HepG2 (cell line): Measurements from ENCODE around the gene GIPC1. TPM values are rescaled to one million over a fixed set of nuclear protein-coding genes. Genes with fewer than 3 reads are reported as not detected.
A peak's percentile ranks its signal among the peaks of the same experiment; 100 is the strongest.

Experiments used
- CAMTA2 ChIP-seq: sonication (generic); formaldehyde crosslinking; IDR thresholded peaks from 2 replicates; pipeline ENCODE4 v1.4.0; 2020; ENCODE audit warnings: mild to moderate bottlenecking, missing genetic modification reagents, borderline replicate concordance
- CBX5 ChIP-seq: sonication (generic); formaldehyde crosslinking; IDR thresholded peaks from 2 replicates; pipeline ENCODE4 v1.4.0; 2020; ENCODE audit warnings: missing genetic modification reagents, borderline replicate concordance
- DR1 ChIP-seq: sonication (generic); formaldehyde crosslinking; IDR thresholded peaks from 2 replicates; pipeline ENCODE4 v1.8.0; 2021; ENCODE audit warnings: mild to moderate bottlenecking, missing genetic modification reagents, inconsistent platforms
- EED ChIP-seq: sonication (generic); formaldehyde crosslinking; IDR thresholded peaks from 2 replicates; pipeline ENCODE4 v1.5.0; 2020; ENCODE audit warnings: mild to moderate bottlenecking, missing genetic modification reagents
- FLYWCH1 ChIP-seq: sonication (generic); formaldehyde crosslinking; IDR thresholded peaks from 2 replicates; pipeline ENCODE4 v1.8.1; 2023; ENCODE audit warnings: mild to moderate bottlenecking, missing genetic modification reagents
- IRF2 ChIP-seq: IDR thresholded peaks from 2 replicates; pipeline ENCODE4 v1.6.1; 2018; ENCODE audit warnings: missing genetic modification reagents, missing compliant biosample characterization
- KMT2B ChIP-seq: IDR thresholded peaks from 2 replicates; pipeline ENCODE4 v1.6.1; 2016; ENCODE audit warnings: missing genetic modification reagents, missing compliant biosample characterization
- MATR3 ChIP-seq: sonication (generic); formaldehyde crosslinking; IDR thresholded peaks from 2 replicates; pipeline ENCODE4 v1.4.0; 2020; ENCODE audit warnings: missing genetic modification reagents
- MAZ ChIP-seq, 2 experiments: sonication (generic) in 1 of 2; formaldehyde crosslinking in 1 of 2; IDR thresholded peaks; 2 replicates each; pipeline versions ENCODE4 v1.5.0 to v1.6.1; 2012 to 2020; ENCODE audit warnings: low read depth in 2 of 2, mild to moderate bottlenecking in 2 of 2, borderline replicate concordance in 1 of 2, improper control_type of control experiment in 1 of 2, low read length in 1 of 2, missing genetic modification reagents in 1 of 2, moderate library complexity in 1 of 2
- MIER3 ChIP-seq: IDR thresholded peaks from 2 replicates; pipeline ENCODE4 v1.6.1; 2016; ENCODE audit warnings: missing compliant biosample characterization, borderline replicate concordance
- MIXL1 ChIP-seq: IDR thresholded peaks from 2 replicates; pipeline ENCODE4 v1.6.1; 2016
- NBN ChIP-seq: fragments of 450-650 bp; conservative IDR thresholded peaks from 2 replicates; pipeline ENCODE4 v1.6.1; 2017
- POLR2A ChIP-seq, 2 experiments: IDR thresholded peaks; 2 replicates each; pipeline ENCODE4 v1.6.1; 2011; ENCODE audit warnings: low read depth in 2 of 2, low read length in 2 of 2, mild to moderate bottlenecking in 1 of 2, moderate library complexity in 1 of 2; ENCODE audit not compliant: insufficient read depth in 1 of 2
- SMARCE1 ChIP-seq: fragments of 450-650 bp; IDR thresholded peaks from 2 replicates; pipeline ENCODE4 v1.6.1; 2017; ENCODE audit warnings: borderline replicate concordance
- TCF12 ChIP-seq, 2 experiments: fragments of 450-650 bp in 1 of 2; sonication (generic) in 1 of 2; formaldehyde crosslinking in 1 of 2; IDR thresholded peaks; 2 replicates each; pipeline versions ENCODE4 v1.6.1 to v1.8.0; 2017 to 2022; ENCODE audit warnings: antibody characterized with exemption in 1 of 2, mild to moderate bottlenecking in 1 of 2, missing genetic modification reagents in 1 of 2, moderate library complexity in 1 of 2
- ZNF207 ChIP-seq: fragments of 450-650 bp; IDR thresholded peaks from 2 replicates; pipeline ENCODE4 v1.6.1; 2016; ENCODE audit warnings: antibody characterized with exemption, borderline replicate concordance
- ZNF256 ChIP-seq: sonication (generic); formaldehyde crosslinking; conservative IDR thresholded peaks from 2 replicates; pipeline ENCODE4 v1.4.0; 2020; ENCODE audit warnings: missing genetic modification reagents
- ZNF343 ChIP-seq: sonication (generic); formaldehyde crosslinking; IDR thresholded peaks from 2 replicates; pipeline ENCODE4 v1.4.0; 2020; ENCODE audit warnings: mild to moderate bottlenecking, missing genetic modification reagents
- ZNF598 ChIP-seq: sonication (generic); formaldehyde crosslinking; IDR thresholded peaks from 2 replicates; pipeline ENCODE4 v1.5.1; 2020; ENCODE audit warnings: mild to moderate bottlenecking, missing genetic modification reagents, borderline replicate concordance
- ZNF660 ChIP-seq: sonication (generic); formaldehyde crosslinking; IDR thresholded peaks from 2 replicates; pipeline ENCODE4 v1.5.1; 2020; ENCODE audit warnings: mild to moderate bottlenecking, low read depth, missing genetic modification reagents, borderline replicate concordance
- ZNF674 ChIP-seq: sonication (generic); formaldehyde crosslinking; IDR thresholded peaks from 2 replicates; pipeline ENCODE4 v1.5.0; 2020; ENCODE audit warnings: low read depth, mild to moderate bottlenecking, missing genetic modification reagents
- ZNF782 ChIP-seq: sonication (generic); formaldehyde crosslinking; IDR thresholded peaks from 2 replicates; pipeline ENCODE4 v1.4.0; 2020; ENCODE audit warnings: missing genetic modification reagents, mild to moderate bottlenecking, borderline replicate concordance
- polyA plus RNA-seq, 8 experiments: library from polyadenylated mRNA; depleted of rRNA in 3 of 8; stranded (reverse) in 7 of 8; unstranded in 1 of 8; fragments of >200 nt; fragmentation: Illumina TruSeq in 4 of 8; extraction: Trizol in 4 of 8; gene quantifications; 2 replicates each; pipeline versions ENCODE4 v1.2.1 to v1.2.3, GENCODE V29; 2011 to 2016; ENCODE audit warnings: low read depth in 4 of 8, missing spikeins in 1 of 8, mixed read lengths in 1 of 8; ENCODE audit not compliant: insufficient read depth in 1 of 8
- total RNA-seq, 5 experiments: library from RNA; depleted of rRNA; stranded (reverse); fragments of >200 nt; fragmentation: Illumina TruSeq; extraction: Trizol; gene quantifications; 2 replicates each; pipeline ENCODE4 v1.2.3, GENCODE V29; 2016; ENCODE audit warnings: low read depth in 1 of 5
- TF ChIP-seq, protein P1 (sequence below): sonication (generic); formaldehyde crosslinking; IDR thresholded peaks from 2 replicates; pipeline ENCODE4 v1.4.0; 2020; ENCODE audit warnings: low read depth, mild to moderate bottlenecking, missing genetic modification reagents
- TF ChIP-seq, protein P2 (sequence below): sonication (generic); formaldehyde crosslinking; IDR thresholded peaks from 2 replicates; pipeline ENCODE4 v1.8.1; 2023; ENCODE audit warnings: missing genetic modification reagents, mild to moderate bottlenecking, borderline replicate concordance
- TF ChIP-seq, protein P3 (sequence below): sonication (generic); formaldehyde crosslinking; IDR thresholded peaks from 2 replicates; pipeline ENCODE4 v1.8.1; 2023; ENCODE audit warnings: mild to moderate bottlenecking, missing genetic modification reagents
- TF ChIP-seq, protein P4 (sequence below): sonication (generic); formaldehyde crosslinking; IDR thresholded peaks from 2 replicates; pipeline ENCODE4 v1.5.0; 2020; ENCODE audit warnings: mild to moderate bottlenecking, missing genetic modification reagents

The GIPC1 gene
- total and polyA plus RNA-seq, 2 of the 13 experiments (the other 11 are each of a cell fraction or from before 2014, with no cell fraction given), result 27.1 to 48.1 TPM

DNA sequence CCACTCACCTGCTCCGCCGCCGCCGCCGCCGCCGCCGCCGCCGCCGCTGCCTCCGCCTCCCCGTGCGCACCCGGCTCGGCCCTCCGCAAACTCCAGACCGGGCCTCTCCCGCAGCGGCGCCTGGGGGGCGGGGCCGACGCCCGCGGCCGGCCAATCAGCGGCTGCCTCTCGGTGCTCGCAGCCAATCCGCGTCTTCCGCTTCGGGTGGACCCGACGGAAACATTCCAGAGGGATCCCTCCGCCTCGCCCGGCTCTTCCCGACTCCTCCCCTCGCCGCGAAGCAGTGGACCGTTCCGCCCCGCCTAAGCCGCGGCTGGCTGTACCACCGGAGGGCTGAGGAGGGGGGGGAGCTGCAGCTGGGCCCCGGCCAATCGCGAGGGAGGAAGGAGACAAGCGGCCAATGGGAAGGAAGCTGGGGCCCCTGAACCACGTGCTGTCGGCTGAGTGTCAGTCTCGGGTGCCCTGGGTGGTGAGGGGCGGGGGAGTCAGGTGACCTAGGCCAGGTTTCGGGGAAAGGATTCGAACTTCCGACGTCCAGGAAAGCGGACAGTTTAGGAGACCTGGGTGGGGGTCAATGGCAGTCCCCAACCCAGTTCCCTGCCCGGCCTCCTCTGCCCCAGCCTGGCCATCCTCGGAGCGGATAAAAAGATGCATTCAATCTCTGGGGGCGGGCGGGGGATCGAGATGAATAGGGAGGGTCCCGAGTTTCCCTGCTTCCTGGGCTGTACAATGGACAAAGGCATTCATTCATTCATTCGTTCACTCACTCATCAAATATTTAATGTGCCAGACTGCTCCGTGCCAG, at the start of gene GIPC1 (continued):
- TF ChIP-seq EED (CRISPR knock-in tag) (no peak), KMT2B (CRISPR knock-in tag) (peak; percentile 66), IRF2 (CRISPR knock-in tag) (peak; percentile 78), SMARCE1 (no peak), MATR3 (no peak), ZNF660 (CRISPR knock-in tag) (no peak), CAMTA2 (CRISPR knock-in tag) (no peak), MIER3 (CRISPR knock-in tag) (no peak; the same call in 1 of the 2 replicates), MIXL1 (CRISPR knock-in tag) (peak; percentile 50; the same call in 1 of the 2 replicates), POLR2A (IDR thresholded peaks at IDR 0.05; ENCODE audit: insufficient read depth in 1 of 2, low read depth in 2 of 2, low read length in 2 of 2) (peak in 1 of 2 experiments; percentile 34; a peak in 1 of 4 replicates), ZNF343 (CRISPR knock-in tag) (no peak), ZNF207 (no peak), ZNF674 (no peak), DR1 (0 out of 2 replicates have a peak, but pooled peaks have one; percentile 43), CBX5 (no peak), ZNF782 (no peak), FLYWCH1 (CRISPR knock-in tag) (no peak), NBN (no peak), TCF12 (IDR thresholded peaks at IDR 0.05) (no peak), TCF12 (CRISPR knock-in tag; IDR thresholded peaks at IDR 0.05) (no peak), MAZ (IDR thresholded peaks at IDR 0.05; ENCODE audit: borderline replicate concordance, low read depth, low read length) (peak; percentile 69; the same call in 1 of the 2 replicates), MAZ (CRISPR knock-in tag; IDR thresholded peaks at IDR 0.05; ENCODE audit: low read depth) (peak; percentile 79), ZNF256 (CRISPR knock-in tag) (no peak), ZNF598 (0 out of 2 replicates have a peak, but pooled peaks have one; percentile 22)
- TF ChIP-seq, protein P1, sequence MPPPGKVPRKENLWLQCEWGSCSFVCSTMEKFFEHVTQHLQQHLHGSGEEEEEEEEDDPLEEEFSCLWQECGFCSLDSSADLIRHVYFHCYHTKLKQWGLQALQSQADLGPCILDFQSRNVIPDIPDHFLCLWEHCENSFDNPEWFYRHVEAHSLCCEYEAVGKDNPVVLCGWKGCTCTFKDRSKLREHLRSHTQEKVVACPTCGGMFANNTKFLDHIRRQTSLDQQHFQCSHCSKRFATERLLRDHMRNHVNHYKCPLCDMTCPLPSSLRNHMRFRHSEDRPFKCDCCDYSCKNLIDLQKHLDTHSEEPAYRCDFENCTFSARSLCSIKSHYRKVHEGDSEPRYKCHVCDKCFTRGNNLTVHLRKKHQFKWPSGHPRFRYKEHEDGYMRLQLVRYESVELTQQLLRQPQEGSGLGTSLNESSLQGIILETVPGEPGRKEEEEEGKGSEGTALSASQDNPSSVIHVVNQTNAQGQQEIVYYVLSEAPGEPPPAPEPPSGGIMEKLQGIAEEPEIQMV (CRISPR knock-in tag), result peak; percentile 94; the same call in 1 of the 2 replicates
- TF ChIP-seq, protein P2, sequence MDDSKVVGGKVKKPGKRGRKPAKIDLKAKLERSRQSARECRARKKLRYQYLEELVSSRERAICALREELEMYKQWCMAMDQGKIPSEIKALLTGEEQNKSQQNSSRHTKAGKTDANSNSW (CRISPR knock-in tag), result no peak
- TF ChIP-seq, protein P3, sequence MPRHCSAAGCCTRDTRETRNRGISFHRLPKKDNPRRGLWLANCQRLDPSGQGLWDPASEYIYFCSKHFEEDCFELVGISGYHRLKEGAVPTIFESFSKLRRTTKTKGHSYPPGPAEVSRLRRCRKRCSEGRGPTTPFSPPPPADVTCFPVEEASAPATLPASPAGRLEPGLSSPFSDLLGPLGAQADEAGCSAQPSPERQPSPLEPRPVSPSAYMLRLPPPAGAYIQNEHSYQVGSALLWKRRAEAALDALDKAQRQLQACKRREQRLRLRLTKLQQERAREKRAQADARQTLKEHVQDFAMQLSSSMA (CRISPR knock-in tag), result no peak
- TF ChIP-seq, protein P4, sequence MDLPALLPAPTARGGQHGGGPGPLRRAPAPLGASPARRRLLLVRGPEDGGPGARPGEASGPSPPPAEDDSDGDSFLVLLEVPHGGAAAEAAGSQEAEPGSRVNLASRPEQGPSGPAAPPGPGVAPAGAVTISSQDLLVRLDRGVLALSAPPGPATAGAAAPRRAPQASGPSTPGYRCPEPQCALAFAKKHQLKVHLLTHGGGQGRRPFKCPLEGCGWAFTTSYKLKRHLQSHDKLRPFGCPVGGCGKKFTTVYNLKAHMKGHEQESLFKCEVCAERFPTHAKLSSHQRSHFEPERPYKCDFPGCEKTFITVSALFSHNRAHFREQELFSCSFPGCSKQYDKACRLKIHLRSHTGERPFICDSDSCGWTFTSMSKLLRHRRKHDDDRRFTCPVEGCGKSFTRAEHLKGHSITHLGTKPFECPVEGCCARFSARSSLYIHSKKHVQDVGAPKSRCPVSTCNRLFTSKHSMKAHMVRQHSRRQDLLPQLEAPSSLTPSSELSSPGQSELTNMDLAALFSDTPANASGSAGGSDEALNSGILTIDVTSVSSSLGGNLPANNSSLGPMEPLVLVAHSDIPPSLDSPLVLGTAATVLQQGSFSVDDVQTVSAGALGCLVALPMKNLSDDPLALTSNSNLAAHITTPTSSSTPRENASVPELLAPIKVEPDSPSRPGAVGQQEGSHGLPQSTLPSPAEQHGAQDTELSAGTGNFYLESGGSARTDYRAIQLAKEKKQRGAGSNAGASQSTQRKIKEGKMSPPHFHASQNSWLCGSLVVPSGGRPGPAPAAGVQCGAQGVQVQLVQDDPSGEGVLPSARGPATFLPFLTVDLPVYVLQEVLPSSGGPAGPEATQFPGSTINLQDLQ (CRISPR knock-in tag), result no peak
